Suprapubic skin (tissue), 4 donors: ENCODE measurements around the gene EMC7. TPM values are rescaled to one million over a fixed set of nuclear protein-coding genes. Genes with fewer than 3 reads are reported as not detected.
A peak's percentile ranks its signal among the peaks of the same experiment; 100 is the strongest.

Experiments
- DNase-seq, 2 donors: peaks; one replicate each; pipeline ENCODE4 v3.0.0-alpha.2; 2019; ENCODE audit warnings: low spot score in 2 of 2
- H3K27ac ChIP-seq: fragments of 200-600 bp; sonication (generic); one replicate; pipeline ENCODE4 v1.5.1; 2019
- H3K27me3 ChIP-seq: fragments of 200-600 bp; sonication (generic); one replicate; pipeline ENCODE4 v1.5.1; 2019
- H3K36me3 ChIP-seq: fragments of 200-600 bp; sonication (generic); one replicate; pipeline ENCODE4 v1.5.1; 2019
- H3K4me1 ChIP-seq: fragments of 200-600 bp; sonication (generic); one replicate; pipeline ENCODE4 v1.5.1; 2019
- H3K4me3 ChIP-seq: fragments of 200-600 bp; sonication (generic); one replicate; pipeline ENCODE4 v1.5.1; 2019; ENCODE audit warnings: mild to moderate bottlenecking
- H3K9me3 ChIP-seq: fragments of 200-600 bp; sonication (generic); one replicate; pipeline ENCODE4 v1.5.1; 2019
- EP300 ChIP-seq: sonication (generic); formaldehyde crosslinking; IDR thresholded peaks from one replicate; pipeline ENCODE4 v1.6.1; 2017; ENCODE audit warnings: antibody characterized with exemption
- POLR2A ChIP-seq, 2 donors: fragments of 450-650 bp; IDR thresholded peaks; one replicate each; pipeline ENCODE4 v1.6.1; 2017; ENCODE audit warnings: antibody characterized with exemption in 2 of 2, mild to moderate bottlenecking in 2 of 2, moderate library complexity in 2 of 2
- POLR2AphosphoS5 ChIP-seq, 3 donors: sonication (generic); formaldehyde crosslinking; IDR thresholded peaks; one replicate each; pipeline ENCODE4 v1.6.1; 2017; ENCODE audit warnings: antibody characterized with exemption in 3 of 3
- WGBS: methylation state at CpG from one replicate; pipeline ENCODE4 v1.1.5; 2018; 5-methylcytosine and 5-hydroxymethylcytosine counted together
- total RNA-seq, 4 donors: library from RNA; depleted of rRNA; stranded (reverse); fragments of >200 nt; gene quantifications; one replicate each; pipeline ENCODE4 v1.1.0, GENCODE V29; 2016
- TF ChIP-seq, protein P1 (sequence below), 2 donors: fragments of 200-600 bp in 1 of 2; fragments of 450-650 bp in 1 of 2; sonication (generic) in 1 of 2; IDR thresholded peaks; one replicate each; pipeline ENCODE4 v1.5.1; 2016 to 2019; ENCODE audit warnings: antibody characterized with exemption in 2 of 2, mild to moderate bottlenecking in 1 of 2, moderate library complexity in 1 of 2

Gene EMC7
- total RNA-seq, 4 donors from 2014 or later = 25.8 to 44.8 (median 31.9) TPM

- Histone ChIP-seq H3K27ac (no peak overlapping the region), H3K9me3 (no peaks in the 10 kb centered on the region), H3K4me3 (no peak overlapping the region), H3K27me3 (peaks cover 3% of the 10 kb centered on the region), H3K4me1 (no peaks in the 10 kb centered on the region), H3K36me3 (no peaks in the 10 kb centered on the region)
- TF ChIP-seq POLR2AphosphoS5 (IDR thresholded peaks at IDR 0.05) = no peak
- no peak for TF ChIP-seq EP300
- TF ChIP-seq, protein P1, sequence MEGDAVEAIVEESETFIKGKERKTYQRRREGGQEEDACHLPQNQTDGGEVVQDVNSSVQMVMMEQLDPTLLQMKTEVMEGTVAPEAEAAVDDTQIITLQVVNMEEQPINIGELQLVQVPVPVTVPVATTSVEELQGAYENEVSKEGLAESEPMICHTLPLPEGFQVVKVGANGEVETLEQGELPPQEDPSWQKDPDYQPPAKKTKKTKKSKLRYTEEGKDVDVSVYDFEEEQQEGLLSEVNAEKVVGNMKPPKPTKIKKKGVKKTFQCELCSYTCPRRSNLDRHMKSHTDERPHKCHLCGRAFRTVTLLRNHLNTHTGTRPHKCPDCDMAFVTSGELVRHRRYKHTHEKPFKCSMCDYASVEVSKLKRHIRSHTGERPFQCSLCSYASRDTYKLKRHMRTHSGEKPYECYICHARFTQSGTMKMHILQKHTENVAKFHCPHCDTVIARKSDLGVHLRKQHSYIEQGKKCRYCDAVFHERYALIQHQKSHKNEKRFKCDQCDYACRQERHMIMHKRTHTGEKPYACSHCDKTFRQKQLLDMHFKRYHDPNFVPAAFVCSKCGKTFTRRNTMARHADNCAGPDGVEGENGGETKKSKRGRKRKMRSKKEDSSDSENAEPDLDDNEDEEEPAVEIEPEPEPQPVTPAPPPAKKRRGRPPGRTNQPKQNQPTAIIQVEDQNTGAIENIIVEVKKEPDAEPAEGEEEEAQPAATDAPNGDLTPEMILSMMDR (IDR thresholded peaks at IDR 0.05) = peak in 1 of 2 donors; percentile 38
- TF ChIP-seq POLR2A (IDR thresholded peaks at IDR 0.05) = no peak
- 72% methylated on average over 5 of the region's 5 CpGs for WGBS
- DNase-seq = no peak
Measured at GRCh38 chr15:34109797-34110663, 8.4 kb upstream of the EMC7 start.

DNA sequence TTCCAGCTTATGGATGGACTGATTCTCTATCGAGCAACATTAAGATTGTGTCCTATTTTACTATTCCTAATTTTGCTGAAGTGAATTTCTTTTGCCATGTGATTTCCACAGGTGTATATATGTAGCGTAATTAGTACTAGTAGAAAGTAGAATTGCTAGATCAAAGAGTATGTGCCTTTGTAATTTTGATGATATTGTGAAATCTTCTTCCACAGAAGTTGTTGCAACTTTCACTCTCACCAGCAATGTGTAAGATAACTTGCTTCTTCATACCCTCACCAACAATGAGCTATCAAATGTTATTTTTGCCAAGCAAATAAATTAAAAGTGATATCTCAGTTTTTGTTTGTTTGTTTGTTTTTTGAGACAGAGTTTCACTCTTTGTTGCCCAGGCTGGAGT, 5.7 kb upstream of the EMC7 start:
- TF ChIP-seq POLR2AphosphoS5 (IDR thresholded peaks at IDR 0.05) (no peak), POLR2A (IDR thresholded peaks at IDR 0.05) (no peak), EP300 (no peak)
- TF ChIP-seq, protein P1 (IDR thresholded peaks at IDR 0.05) = no peak
- no peak overlapping the region for H3K4me3 ChIP-seq
- no peak overlapping the region for H3K27ac ChIP-seq
- H3K27me3 ChIP-seq = no peaks in the 10 kb centered on the region
- DNase-seq = no peak
- H3K9me3 ChIP-seq = no peaks in the 10 kb centered on the region
- H3K4me1 ChIP-seq = peaks cover 6% of the 10 kb centered on the region
- 90% methylated on average over 2 of the region's 2 CpGs for WGBS
- no peaks in the 10 kb centered on the region for H3K36me3 ChIP-seq

DNA sequence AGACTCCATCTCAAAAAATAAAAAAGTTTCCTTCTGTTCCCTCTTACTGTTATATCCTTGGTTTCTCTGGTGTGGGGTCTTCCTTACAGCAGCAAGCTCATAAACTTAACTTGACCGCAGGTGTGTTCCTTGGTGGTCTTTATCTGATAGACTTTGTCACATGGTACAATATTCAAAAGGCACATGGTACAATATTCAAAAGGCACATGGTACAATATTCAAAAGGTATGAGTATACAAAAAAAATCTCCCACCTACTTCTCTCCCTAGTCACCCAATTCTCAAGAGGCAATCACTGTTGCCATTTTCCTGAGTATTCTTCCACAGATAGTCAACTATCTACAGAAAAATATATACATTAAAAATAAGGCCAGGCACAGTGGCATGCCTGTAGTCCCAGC, 4.8 kb upstream of the EMC7 start:
- H3K36me3 ChIP-seq = no peaks in the 10 kb centered on the region
- no peaks in the 10 kb centered on the region for H3K9me3 ChIP-seq
- TF ChIP-seq EP300 = no peak
- TF ChIP-seq POLR2AphosphoS5 (IDR thresholded peaks at IDR 0.05) = no peak
- WGBS = 95% methylated on average over 1 of the region's 1 CpG
- H3K4me1 ChIP-seq = peaks cover 6% of the 10 kb centered on the region
- no peak overlapping the region for H3K27ac ChIP-seq
- no peaks in the 10 kb centered on the region for H3K27me3 ChIP-seq
- no peak for DNase-seq
- H3K4me3 ChIP-seq = no peak overlapping the region

DNA sequence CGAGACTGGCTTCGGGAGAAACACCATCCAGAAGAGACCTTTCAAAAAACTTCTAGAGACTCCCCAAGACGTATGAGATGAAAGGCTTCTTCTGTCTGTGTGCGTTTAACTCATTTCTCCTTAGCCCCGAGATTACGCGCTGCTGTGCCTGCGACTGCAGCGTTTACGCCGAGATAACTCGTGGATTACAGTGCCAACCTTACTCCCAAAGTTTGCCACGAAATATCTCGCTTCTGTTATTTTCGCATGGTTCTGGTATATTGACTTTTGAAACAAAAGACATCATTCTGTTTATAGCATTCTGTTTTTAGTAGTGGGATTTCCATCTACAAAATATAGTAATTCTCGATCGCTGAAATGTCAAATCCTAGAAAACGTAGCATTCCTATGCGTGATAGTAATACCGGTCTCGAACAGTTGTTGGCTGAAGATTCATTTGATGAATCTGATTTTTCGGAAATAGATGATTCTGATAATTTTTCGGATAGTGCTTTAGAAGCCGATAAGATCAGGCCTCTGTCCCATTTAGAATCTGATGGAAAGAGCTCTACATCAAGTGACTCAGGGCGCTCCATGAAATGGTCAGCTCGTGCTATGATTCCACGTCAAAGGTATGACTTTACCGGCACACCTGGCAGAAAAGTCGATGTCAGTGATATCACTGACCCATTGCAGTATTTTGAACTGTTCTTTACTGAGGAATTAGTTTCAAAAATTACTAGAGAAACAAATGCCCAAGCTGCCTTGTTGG, 688 bp upstream of the EMC7 start:
- Histone ChIP-seq H3K4me1 (peaks cover 32% of the 10 kb centered on the region), H3K27me3 (no peaks in the 10 kb centered on the region), H3K4me3 (peak overlapping the region; percentile 95), H3K9me3 (no peaks in the 10 kb centered on the region), H3K27ac (peak overlapping the region; percentile 90), H3K36me3 (no peaks in the 10 kb centered on the region)
- DNase-seq = no peak
- TF ChIP-seq, protein P1 (IDR thresholded peaks at IDR 0.05) = no peak
- peak in 1 of 3 donors; percentile 3 for TF ChIP-seq POLR2AphosphoS5 (IDR thresholded peaks at IDR 0.05)
- TF ChIP-seq POLR2A (IDR thresholded peaks at IDR 0.05) = peak in 1 of 2 donors; percentile 3
- WGBS = 30% methylated on average over 29 of the region's 29 CpGs

DNA sequence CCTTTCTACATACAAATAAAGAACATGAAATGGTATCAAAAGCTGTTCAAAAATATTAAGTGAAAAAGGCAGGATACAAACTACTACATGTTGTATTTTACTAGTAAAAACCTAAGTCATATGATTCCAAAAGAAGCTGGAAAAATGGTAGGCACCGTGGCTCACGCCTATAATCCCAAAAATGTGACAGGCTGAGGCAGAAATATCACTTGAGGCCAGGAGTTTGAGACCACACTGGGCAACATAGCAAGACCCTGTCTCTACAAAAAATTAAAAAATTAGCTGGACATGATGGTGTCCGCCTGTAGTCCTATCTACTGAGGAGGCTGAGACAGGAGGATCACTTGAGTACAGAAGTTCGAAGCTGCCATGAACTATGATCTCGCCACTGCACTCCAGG, 1.7 kb downstream of the EMC7 start:
- Histone ChIP-seq H3K4me3 (no peak overlapping the region), H3K27ac (no peak overlapping the region), H3K36me3 (peaks cover 6% of the 10 kb centered on the region), H3K9me3 (no peaks in the 10 kb centered on the region), H3K4me1 (peaks cover 32% of the 10 kb centered on the region), H3K27me3 (no peaks in the 10 kb centered on the region)
- DNase-seq = no peak
- TF ChIP-seq POLR2AphosphoS5 (IDR thresholded peaks at IDR 0.05) = no peak
- 95% methylated on average over 5 of the region's 5 CpGs for WGBS

GRCh38 chr15:34085746-34086145, 15.9 kb downstream of the EMC7 start:
- H3K4me1 ChIP-seq = peaks cover 3% of the 10 kb centered on the region
- H3K27me3 ChIP-seq = no peaks in the 10 kb centered on the region
- TF ChIP-seq, protein P1 (IDR thresholded peaks at IDR 0.05) = no peak
- no peak for TF ChIP-seq POLR2AphosphoS5 (IDR thresholded peaks at IDR 0.05)
- no peak for TF ChIP-seq POLR2A (IDR thresholded peaks at IDR 0.05)
- 64% methylated on average over 2 of the region's 2 CpGs for WGBS
- no peak for DNase-seq
- peaks cover 36% of the 10 kb centered on the region for H3K36me3 ChIP-seq
- no peaks in the 10 kb centered on the region for H3K9me3 ChIP-seq
- H3K4me3 ChIP-seq = no peak overlapping the region
- H3K27ac ChIP-seq = no peak overlapping the region
